ENCODE data around the gene PRUNE2. TPM values are rescaled to one million over a fixed set of nuclear protein-coding genes. Genes with fewer than 3 reads are reported as not detected.
A peak's percentile ranks its signal among the peaks of the same experiment; 100 is the strongest.
"Not testable (repeated sequence)": the region's sequence is repeated elsewhere in the genome, so short reads cannot be mapped to it uniquely, and the experiment has no call there.

The PRUNE2 gene
- total RNA-seq, 2 donors from 2014 or later: 58.6 to 78.9 TPM

DNA sequence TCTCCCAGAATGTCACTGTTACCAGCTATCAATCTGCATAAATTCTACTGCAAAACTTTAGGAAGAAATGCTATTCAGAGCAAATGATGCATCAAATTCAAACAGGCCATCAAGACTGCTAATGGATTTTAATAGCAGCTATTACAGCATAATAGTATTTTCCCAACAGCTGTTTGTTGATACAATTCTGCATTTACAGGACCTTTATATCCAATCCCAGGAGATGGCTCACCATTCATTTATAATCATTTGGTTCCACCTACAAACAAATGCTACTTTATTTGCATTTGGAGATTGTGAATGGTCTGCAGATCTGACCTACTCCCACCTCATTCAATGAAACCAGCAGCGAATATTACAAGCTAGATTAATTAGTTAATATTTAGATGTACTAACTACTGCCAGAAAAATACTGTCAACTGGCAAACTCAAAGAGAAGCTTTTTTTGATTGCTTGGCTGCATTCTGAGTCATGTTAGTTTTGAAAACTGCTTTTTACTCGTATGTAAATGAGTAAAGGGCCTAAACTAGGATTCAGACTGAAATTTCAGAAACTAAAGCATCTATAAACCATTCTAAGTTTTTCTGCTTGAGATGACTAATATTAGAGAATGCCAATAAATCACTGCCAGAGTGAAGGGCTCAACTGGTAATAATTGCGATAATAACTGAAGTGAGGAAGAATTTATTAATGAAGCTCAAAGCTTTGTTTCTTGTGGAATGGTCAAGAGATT, 148.8 kb downstream of the PRUNE2 start:
- intact Hi-C loops (cut with DNase I): loop anchor here (2.0 kb wide), 1 partner anchor 230 kb away; no protein-coding TSS in a partner anchor
- H3K36me3 ChIP-seq: no peaks in the 10 kb centered on the region

DNA sequence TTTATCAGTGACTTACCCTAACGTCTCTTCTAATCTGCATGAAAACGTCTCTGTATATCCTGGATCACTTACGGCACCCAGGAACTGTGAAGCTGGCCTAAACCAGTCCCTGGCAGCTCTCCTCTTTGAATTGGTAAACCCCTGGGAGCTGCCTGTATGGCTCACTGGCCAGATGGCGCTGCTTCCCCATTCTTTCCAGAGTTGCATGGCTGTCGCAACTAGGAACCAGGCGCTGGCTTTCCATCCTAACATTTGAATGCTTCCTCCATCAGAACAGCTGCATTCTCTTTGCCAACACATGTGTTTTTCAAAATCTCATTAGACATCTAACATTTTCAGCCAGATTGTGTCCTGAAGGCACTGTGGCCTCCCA, 149.7 kb downstream of the PRUNE2 start:
- H3K27ac ChIP-seq: no peak overlapping the region
- H3K36me3 ChIP-seq: no peaks in the 10 kb centered on the region
- H3K4me3 ChIP-seq: no peak overlapping the region
- intact Hi-C loops (cut with DNase I): loop anchor here (2.0 kb wide), 1 partner anchor 231 kb away; no protein-coding TSS in a partner anchor
- peak; percentile 6 for DNase-seq (ENCODE audit: low spot score)
- no peaks in the 10 kb centered on the region for H3K4me1 ChIP-seq (replicated peaks)
- no peaks in the 10 kb centered on the region for H3K9me3 ChIP-seq
- H3K27me3 ChIP-seq (replicated peaks; ENCODE audit: insufficient read depth): no peaks in the 10 kb centered on the region
- WGBS: 66% methylated on average over 6 of the region's 6 CpGs
- TF ChIP-seq POLR2A (IDR thresholded peaks at IDR 0.05): no peak
- TF ChIP-seq, protein P1, sequence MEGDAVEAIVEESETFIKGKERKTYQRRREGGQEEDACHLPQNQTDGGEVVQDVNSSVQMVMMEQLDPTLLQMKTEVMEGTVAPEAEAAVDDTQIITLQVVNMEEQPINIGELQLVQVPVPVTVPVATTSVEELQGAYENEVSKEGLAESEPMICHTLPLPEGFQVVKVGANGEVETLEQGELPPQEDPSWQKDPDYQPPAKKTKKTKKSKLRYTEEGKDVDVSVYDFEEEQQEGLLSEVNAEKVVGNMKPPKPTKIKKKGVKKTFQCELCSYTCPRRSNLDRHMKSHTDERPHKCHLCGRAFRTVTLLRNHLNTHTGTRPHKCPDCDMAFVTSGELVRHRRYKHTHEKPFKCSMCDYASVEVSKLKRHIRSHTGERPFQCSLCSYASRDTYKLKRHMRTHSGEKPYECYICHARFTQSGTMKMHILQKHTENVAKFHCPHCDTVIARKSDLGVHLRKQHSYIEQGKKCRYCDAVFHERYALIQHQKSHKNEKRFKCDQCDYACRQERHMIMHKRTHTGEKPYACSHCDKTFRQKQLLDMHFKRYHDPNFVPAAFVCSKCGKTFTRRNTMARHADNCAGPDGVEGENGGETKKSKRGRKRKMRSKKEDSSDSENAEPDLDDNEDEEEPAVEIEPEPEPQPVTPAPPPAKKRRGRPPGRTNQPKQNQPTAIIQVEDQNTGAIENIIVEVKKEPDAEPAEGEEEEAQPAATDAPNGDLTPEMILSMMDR (IDR thresholded peaks at IDR 0.05): no peak
- TF ChIP-seq POLR2AphosphoS5 (IDR thresholded peaks at IDR 0.05): no peak

More for the DNA sequence above, 148.8 kb downstream of the PRUNE2 start:
- 81% methylated on average over 3 of the region's 3 CpGs for WGBS
- DNase-seq (ENCODE audit: low spot score): no peak
- Histone ChIP-seq H3K4me3 (no peak overlapping the region), H3K9me3 (no peaks in the 10 kb centered on the region), H3K4me1 (replicated peaks) (peaks cover 3% of the 10 kb centered on the region), H3K27me3 (replicated peaks; ENCODE audit: insufficient read depth) (no peaks in the 10 kb centered on the region), H3K27ac (no peak overlapping the region)
- no peak for TF ChIP-seq POLR2AphosphoS5 (IDR thresholded peaks at IDR 0.05)
- TF ChIP-seq, protein P1 (IDR thresholded peaks at IDR 0.05): no peak
- TF ChIP-seq POLR2A (IDR thresholded peaks at IDR 0.05): no peak

DNA sequence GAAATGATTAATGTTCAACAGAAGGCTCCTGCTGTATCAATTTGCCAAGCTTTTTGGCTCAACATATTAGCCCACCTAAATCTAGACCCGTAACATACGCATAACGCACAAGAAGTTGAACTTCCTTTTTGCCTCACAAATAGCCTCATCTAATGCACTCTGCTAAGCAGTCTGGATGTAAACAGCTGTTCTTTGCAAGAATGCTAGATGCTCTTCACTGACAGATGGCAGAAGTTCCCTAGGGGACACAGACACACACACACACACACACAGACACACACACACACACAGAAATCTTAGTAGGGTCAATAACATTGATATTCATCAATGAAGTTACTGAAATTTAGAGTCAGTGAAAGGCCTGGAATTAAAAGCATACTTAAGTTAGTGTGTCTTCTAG, 154.9 kb downstream of the PRUNE2 start:
- no peak for DNase-seq (ENCODE audit: low spot score)
- Histone ChIP-seq H3K4me1 (replicated peaks) (no peaks in the 10 kb centered on the region), H3K9me3 (no peaks in the 10 kb centered on the region), H3K36me3 (no peaks in the 10 kb centered on the region), H3K27ac (no peak overlapping the region), H3K27me3 (replicated peaks; ENCODE audit: insufficient read depth) (no peaks in the 10 kb centered on the region), H3K4me3 (no peak overlapping the region)
- TF ChIP-seq, protein P1 (IDR thresholded peaks at IDR 0.05): no peak
- TF ChIP-seq POLR2AphosphoS5 (IDR thresholded peaks at IDR 0.05): no peak
- no peak for TF ChIP-seq POLR2A (IDR thresholded peaks at IDR 0.05)
- intact Hi-C loops (cut with DNase I): no loop called here
- WGBS: 87% methylated on average over 3 of the region's 3 CpGs

DNA sequence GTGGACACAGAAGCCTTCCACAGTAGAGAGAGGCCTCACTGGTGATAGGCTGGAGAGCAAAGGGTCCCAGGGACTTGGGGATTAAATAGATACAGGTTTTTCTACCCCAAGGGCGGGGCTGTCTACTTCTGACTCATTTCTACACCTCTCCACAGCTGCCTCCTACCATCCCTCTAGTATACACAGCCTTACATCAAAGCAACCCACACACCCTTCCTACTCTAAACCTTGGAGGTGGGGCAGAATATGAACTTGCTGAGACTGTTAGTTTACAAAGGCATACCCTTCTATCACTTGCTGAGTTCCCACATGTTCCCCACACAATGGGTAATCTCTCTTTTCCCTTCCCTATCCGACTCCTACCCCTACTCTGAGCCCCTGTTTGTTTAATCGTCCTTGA, 161.6 kb downstream of the PRUNE2 start:
- intact Hi-C loops (cut with DNase I): no loop called here
- no peak for DNase-seq (ENCODE audit: low spot score)
- H3K36me3 ChIP-seq: no peaks in the 10 kb centered on the region
- WGBS: 73% methylated on average over 3 of the region's 3 CpGs
- H3K9me3 ChIP-seq: no peaks in the 10 kb centered on the region
- no peak overlapping the region for H3K4me3 ChIP-seq
- no peaks in the 10 kb centered on the region for H3K4me1 ChIP-seq (replicated peaks)
- H3K27me3 ChIP-seq (replicated peaks; ENCODE audit: insufficient read depth): no peaks in the 10 kb centered on the region
- TF ChIP-seq, protein P1 (IDR thresholded peaks at IDR 0.05): no peak
- no peak for TF ChIP-seq POLR2A (IDR thresholded peaks at IDR 0.05)
- no peak for TF ChIP-seq POLR2AphosphoS5 (IDR thresholded peaks at IDR 0.05)
- no peak overlapping the region for H3K27ac ChIP-seq

DNA sequence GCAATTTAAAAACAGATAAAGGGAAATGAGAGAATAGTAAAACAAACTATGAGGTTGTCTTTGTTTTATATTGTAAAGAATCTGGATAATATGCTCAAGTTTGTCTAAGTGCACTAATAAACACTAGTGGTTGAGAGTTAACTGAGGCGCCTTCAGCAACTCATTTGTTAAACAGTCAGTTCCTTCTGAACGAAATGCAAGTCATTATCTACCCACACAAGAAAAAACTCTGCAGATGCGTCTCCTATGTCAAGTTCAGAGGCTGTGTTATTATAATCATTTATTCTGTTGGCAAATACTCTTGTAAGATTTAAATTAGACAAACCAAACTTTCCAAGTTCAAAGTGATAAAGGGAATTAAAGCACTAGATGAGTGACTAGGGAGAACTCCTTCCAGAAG, 162.0 kb downstream of the PRUNE2 start:
- Histone ChIP-seq H3K4me1 (replicated peaks) (no peaks in the 10 kb centered on the region), H3K27ac (no peak overlapping the region), H3K36me3 (no peaks in the 10 kb centered on the region), H3K4me3 (no peak overlapping the region), H3K9me3 (no peaks in the 10 kb centered on the region), H3K27me3 (replicated peaks; ENCODE audit: insufficient read depth) (no peaks in the 10 kb centered on the region)
- TF ChIP-seq, protein P1 (IDR thresholded peaks at IDR 0.05): no peak
- WGBS: 50% methylated on average over 3 of the region's 3 CpGs
- intact Hi-C loops (cut with DNase I): no loop called here
- DNase-seq (ENCODE audit: low spot score): no peak

DNA sequence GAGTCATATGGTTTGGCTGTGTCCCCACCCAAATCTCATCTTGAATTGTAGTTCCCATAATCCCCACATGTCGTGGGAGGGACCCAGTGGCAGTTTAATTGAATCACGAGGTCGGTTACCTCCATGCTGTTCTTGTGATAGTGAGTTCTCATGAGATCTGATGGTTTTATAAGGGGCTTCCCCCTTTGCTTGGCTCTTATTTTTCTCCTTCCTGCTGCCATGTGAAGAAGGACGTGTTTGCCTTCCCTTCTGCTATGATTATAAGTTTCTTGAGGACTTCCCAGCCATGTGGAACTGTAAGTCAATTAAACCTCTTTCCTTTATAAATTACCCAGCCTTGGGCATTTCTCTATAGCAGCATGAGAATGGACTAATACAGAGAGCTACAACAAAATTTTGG, 163.0 kb downstream of the PRUNE2 start:
- H3K4me3 ChIP-seq; H3K36me3 ChIP-seq; H3K27me3 ChIP-seq (replicated peaks; ENCODE audit: insufficient read depth); intact Hi-C loops (cut with DNase I); H3K4me1 ChIP-seq (replicated peaks); DNase-seq (ENCODE audit: low spot score); H3K9me3 ChIP-seq; H3K27ac ChIP-seq: not testable (repeated sequence)
- WGBS: 88% methylated on average over 4 of the region's 4 CpGs

Data from prostate gland (tissue), 2 donors.